Uterus (tissue), 2 donors: ENCODE results near the gene GASK1A.

Source experiments
- CTCF ChIP-seq, 4 experiments: fragments of 200-600 bp in 2 of 4; fragments of 450-650 bp in 2 of 4; sonication (generic) in 2 of 4; IDR thresholded peaks; one replicate each; pipeline ENCODE4 v1.5.1; 2016 to 2019; ENCODE audit warnings: antibody characterized with exemption in 4 of 4, mild to moderate bottlenecking in 2 of 4, moderate library complexity in 1 of 4
- POLR2A ChIP-seq, 2 donors: fragments of 450-650 bp; IDR thresholded peaks; one replicate each; pipeline ENCODE4 v1.6.1; 2016; ENCODE audit warnings: antibody characterized with exemption in 2 of 2, mild to moderate bottlenecking in 1 of 2, moderate library complexity in 1 of 2

- TF ChIP-seq CTCF (IDR thresholded peaks at IDR 0.05) = no peak
- TF ChIP-seq POLR2A (IDR thresholded peaks at IDR 0.05) = no peak
These were observed 75.6 kb downstream of the GASK1A start for GRCh38 chr3:43054754-43055153.
